Activated CD8-positive, alpha-beta memory T cell treated with anti-CD3 and anti-CD28 coated beads, Interleukin-2, amount 50 U/mL, for 1 hour (primary cell): Measurements from ENCODE around the gene EVI2A.

Source experiments
- DNase-seq: peaks from one replicate; pipeline ENCODE4 v3.0.0-alpha.2; 2020; ENCODE audit errors: extremely low read depth

Gene EVI2A

GRCh38 chr17:31273516-31273915, 47.9 kb downstream of the EVI2A start:
- DNase-seq = no peak

DNA sequence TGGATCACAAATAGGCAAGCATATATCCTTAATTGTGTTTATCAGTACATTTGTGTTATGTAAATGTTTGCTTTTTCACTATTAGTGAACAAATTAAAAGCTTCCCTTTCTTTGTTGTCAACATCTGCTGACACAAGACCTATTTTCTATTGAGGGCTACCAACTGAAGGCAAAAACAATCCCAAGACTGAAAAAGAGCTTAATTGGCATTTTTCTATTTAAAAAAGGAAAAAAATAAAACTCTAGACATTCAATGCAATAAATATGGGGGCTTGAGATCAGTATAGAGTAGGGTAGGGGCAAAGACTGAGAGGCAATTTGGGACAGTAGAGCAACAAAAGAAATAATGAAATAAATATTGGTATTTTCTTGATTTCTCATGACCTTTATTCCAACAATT, 48.6 kb downstream of the EVI2A start:
- no peak for DNase-seq

- DNase-seq = no peak
Measured at GRCh38 chr17:31272236-31272635, 49.2 kb downstream of the EVI2A start.

- DNase-seq = no peak
Measured at GRCh38 chr17:31269578-31269983, 51.8 kb downstream of the EVI2A start.

DNA sequence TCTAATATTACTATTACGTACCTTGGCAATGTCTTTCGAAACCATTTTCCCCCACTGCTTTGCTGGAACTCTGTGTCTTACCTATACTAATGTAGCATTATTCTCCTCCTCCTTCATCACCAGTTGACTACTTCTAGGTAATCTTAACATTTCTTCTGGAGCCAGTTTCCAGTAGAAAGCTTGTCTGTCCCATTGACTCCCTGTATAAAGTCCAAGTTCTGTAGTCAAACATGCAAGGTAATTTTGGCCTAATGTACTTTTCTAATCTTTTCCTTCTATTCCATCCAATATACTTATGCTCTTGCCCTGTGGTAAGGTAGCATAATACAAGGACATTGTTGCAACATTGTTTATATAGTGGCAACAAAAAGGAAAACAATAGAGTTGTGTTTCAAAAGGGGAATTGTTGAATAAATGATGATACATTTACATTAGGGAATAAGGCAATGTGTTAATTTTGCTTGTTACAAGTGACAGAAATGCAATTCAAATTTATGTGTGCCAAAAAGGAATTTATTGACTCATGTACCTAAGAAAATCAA, 52.3 kb downstream of the EVI2A start:
- no peak for DNase-seq
